Esophagus muscularis mucosa (tissue), 3 donors: ENCODE data around the gene HSPA1B.
"Not testable (repeated sequence)": the region's sequence is repeated elsewhere in the genome, so short reads cannot be mapped to it uniquely, and the experiment has no call there.

ENCODE experiments used
- CTCF ChIP-seq, 3 experiments: fragments of 200-600 bp in 2 of 3; fragments of 450-650 bp in 1 of 3; sonication (generic) in 2 of 3; IDR thresholded peaks; one replicate each; pipeline ENCODE4 v1.5.1; 2017 to 2019; ENCODE audit warnings: antibody characterized with exemption in 3 of 3, mild to moderate bottlenecking in 2 of 3, moderate library complexity in 1 of 3
- POLR2AphosphoS5 ChIP-seq, 2 donors: sonication (generic); formaldehyde crosslinking; IDR thresholded peaks; one replicate each; pipeline ENCODE4 v1.6.1; 2017; ENCODE audit warnings: antibody characterized with exemption in 2 of 2

GRCh38 chr6:31820399-31820798 is 7.1 kb upstream of the HSPA1B start:
- not testable (repeated sequence) for TF ChIP-seq CTCF, POLR2AphosphoS5 (IDR thresholded peaks at IDR 0.05)
